Islet of Langerhans (tissue), 1 donor: ENCODE data around the gene FOXO3.
"Not testable (repeated sequence)": the region's sequence is repeated elsewhere in the genome, so short reads cannot be mapped to it uniquely, and the experiment has no call there.

Source experiments
- FAIRE-seq: peaks from one replicate; lab custom pipeline; 2011; peaks lifted over from hg19 to GRCh38; lab: Jason Lieb, UNC

The FOXO3 gene

GRCh38 chr6:108560463-108561308, at the start of gene FOXO3:
TSS of gene FOXO3 (plus strand) at chr6:108560917. CDS start at chr6:108561209, 292 bp downstream.
- FAIRE-seq: no peak

- no peak for FAIRE-seq
Measured at GRCh38 chr6:108518714-108519576, 41.8 kb upstream of the FOXO3 start.

GRCh38 chr6:108521616-108522107, 39.1 kb upstream of the FOXO3 start:
- no peak for FAIRE-seq

DNA sequence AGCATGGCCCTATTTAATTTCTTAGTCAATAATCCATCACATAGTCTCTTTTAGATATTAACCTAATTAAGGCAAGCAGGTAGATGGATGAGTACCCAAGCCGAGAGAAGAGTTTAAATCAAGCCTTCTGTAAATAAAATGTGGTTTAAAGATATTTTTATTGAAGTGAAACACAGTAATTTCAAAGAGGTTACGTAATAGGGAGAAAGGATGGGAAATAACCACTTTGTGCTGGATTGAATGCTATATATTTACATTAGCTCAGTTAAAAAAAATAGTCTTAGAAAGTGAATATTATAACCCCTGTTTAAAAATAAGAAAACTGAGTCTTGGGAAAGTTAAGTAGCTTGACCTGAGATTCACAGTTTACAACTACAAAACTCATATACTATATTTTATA, 37.0 kb upstream of the FOXO3 start:
- no peak for FAIRE-seq

GRCh38 chr6:108524528-108525248, 36.0 kb upstream of the FOXO3 start:
- no peak for FAIRE-seq

GRCh38 chr6:108526739-108527174, 34.0 kb upstream of the FOXO3 start:
- peak; percentile 93 for FAIRE-seq

DNA sequence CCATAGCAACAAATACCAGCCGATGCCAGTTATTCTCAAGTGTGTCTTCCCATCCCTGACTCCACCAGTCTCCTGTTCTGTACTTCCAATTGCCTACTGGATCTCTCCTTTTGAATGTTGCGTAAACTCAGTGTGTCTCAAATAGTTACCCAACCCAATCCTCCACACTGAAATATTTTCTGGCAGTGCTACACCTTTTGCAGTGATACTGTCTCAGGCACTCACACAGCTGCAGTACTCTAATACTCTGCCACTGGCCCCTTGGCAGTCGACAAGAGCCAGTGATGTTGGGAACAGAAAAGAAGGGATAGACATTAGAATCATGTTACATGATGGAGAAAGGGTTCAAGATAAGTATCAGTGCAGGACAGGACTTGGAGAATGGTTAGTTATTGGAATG, 31.8 kb upstream of the FOXO3 start:
- FAIRE-seq: no peak

GRCh38 chr6:108531332-108531731, 29.4 kb upstream of the FOXO3 start:
- FAIRE-seq: no peak

- no peak for FAIRE-seq
Measured at GRCh38 chr6:108535114-108535742, 25.5 kb upstream of the FOXO3 start.

DNA sequence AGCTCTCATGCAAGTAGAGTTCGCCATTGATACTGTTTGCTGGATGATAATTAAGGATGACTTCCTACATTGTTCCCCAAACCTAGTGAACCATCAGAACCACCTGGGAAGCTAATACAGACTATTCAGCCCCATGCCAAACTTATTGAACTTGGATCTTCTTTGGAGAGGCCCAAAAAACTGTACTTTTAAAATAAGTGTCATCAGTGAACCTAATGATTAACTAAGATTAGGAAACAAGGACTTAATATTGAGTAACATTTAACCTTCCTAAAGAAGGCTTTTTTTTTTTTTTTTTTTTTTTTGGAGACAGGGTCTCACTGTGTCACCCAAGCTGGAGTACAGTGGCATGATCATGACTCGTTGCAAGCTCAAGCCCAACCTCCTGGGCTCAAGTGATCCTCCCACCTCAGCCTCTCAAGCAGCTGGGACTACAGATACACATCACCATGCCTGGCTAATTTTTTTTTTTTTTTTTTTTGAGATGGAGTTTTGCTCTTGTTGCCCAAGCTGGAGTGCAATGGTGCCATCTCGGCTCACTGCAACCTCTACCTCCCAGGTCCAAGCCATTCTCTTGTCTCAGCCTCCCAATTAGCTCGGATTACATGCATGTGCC, 24.7 kb upstream of the FOXO3 start:
- not testable (repeated sequence) for FAIRE-seq

DNA sequence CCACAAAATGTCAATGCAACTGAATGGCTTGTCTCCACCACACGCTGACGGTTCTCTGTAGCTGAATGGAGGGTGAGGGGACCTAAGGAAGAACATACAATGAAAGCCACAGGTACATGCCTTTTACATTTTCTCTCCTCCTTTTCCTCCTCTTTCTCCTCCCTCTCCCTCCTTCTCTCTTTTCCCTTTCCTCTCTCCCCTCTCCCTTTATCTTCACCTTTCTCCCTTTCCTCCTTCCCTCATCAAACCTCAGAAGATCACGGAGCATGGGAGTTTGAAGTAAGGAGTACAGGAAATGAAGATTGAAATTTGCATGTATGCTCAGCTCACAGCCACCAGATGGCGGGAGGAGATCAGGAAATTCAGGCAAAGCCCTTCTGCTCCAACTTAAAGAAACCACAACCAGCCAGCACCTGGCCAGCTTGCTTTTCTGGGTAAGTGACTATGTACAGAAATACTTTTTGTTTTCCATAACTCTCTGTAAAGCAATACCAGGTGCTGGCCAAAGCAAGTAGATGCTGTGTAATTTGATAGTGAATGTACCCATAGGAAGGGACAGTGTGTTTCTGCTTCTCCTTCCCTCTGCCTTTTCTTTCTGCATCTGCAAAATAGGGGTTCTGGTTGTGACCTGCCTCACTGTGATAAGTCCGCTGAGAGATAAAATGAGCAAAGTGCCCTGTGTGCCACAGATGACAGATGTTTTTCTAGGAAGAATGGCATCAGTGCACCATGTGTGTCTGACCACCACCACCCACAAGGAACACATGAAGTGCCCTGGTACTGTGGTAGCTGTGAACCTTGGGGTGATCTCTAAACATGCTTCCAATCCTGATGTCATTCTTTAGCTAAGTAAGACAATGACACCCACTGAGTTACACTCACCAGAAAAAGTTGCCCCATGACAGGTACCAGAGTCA, 18.6 kb upstream of the FOXO3 start:
- FAIRE-seq: peak; percentile 95

GRCh38 chr6:108543175-108543940, 17.4 kb upstream of the FOXO3 start:
- no peak for FAIRE-seq

- no peak for FAIRE-seq
Measured at GRCh38 chr6:108544606-108545005, 16.1 kb upstream of the FOXO3 start.

GRCh38 chr6:108546079-108547049, 14.4 kb upstream of the FOXO3 start:
- no peak for FAIRE-seq

DNA sequence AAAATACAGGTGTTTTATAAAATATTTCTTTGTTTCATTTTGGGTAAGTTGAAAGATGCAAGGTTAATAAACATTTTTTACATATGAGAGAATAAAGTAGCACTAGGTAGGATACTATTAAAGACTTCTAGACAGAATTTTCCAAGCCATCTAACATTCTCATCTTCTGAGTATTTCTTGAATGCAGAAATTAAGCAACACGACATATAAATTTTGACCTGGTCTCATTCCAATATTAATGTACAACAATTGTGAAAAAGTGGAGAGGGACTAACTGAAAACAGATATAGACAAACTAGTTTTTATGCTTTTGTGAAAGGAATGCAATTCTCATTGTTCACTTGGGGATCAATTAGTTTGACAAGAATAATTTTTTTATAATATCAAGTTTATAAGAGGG, 11.5 kb upstream of the FOXO3 start:
- no peak for FAIRE-seq

- no peak for FAIRE-seq
Measured at GRCh38 chr6:108549741-108550140, 11.0 kb upstream of the FOXO3 start.

DNA sequence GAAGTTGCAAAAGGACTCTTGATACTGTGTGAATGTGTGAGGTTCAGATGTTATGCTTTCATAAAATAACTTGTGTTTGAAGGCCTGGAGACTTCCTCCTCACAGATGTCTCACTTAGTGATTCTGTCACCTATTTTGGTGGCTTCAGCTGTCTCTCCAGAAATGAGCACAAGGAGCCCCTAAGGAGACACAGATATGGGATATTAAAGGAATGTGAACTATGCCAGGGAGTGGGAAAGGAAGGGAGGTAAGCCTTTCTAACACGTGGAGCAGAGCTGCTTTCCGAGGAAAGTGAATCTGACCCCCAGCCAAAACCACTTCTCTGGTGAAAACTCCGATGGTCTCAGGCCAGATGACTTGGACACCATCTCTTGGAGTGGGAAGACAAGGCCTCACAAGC, 10.5 kb upstream of the FOXO3 start:
- FAIRE-seq: no peak

- FAIRE-seq: no peak
Measured at GRCh38 chr6:108555399-108556052, 5.2 kb upstream of the FOXO3 start.
